ENCODE results near the gene RBP5.
"Not testable (repeated sequence)": the region's sequence is repeated elsewhere in the genome, so short reads cannot be mapped to it uniquely, and the experiment has no call there.

Gene RBP5

DNA sequence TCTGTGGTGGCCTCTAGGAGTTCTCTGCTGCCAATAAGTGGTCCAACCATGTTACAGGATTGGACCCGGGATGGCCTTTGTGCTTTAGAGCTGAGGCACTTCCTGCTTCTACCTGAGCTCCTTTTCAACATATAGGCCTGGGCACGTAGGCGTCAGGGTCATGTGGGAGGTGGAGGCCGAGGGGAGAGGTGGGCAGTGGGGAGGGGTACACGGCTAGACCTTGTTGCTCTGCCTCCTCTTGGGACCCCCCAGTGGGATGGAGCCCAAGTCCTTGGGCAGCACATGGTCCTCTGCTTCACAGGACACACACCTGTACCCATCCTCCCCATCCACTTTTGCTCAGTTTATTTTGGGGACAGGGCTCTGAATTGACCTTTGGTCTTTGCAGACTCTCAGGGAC, 7.4 kb downstream of the RBP5 start:
- no peak for DNase-seq

DNA sequence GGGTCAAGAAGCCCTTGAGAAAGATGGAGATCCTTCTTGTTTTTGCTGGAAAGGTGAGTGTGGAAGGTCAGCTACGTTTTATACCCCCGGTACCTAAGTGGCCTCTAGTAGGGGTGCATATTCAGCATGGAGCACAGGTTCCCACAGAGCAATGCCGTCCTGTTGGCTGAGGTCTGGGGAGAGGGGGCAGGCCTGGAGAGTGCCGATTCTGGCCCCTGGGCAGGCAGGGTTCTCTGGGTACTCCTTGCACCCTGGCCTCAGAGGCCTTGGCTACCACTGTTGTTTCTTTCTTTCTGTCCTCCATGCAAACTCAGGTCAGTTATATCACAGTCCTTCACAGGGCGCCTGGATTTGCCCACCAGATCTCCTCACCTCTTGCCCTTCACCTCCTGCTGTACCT, 8.5 kb downstream of the RBP5 start:
- DNase-seq = no peak

DNA sequence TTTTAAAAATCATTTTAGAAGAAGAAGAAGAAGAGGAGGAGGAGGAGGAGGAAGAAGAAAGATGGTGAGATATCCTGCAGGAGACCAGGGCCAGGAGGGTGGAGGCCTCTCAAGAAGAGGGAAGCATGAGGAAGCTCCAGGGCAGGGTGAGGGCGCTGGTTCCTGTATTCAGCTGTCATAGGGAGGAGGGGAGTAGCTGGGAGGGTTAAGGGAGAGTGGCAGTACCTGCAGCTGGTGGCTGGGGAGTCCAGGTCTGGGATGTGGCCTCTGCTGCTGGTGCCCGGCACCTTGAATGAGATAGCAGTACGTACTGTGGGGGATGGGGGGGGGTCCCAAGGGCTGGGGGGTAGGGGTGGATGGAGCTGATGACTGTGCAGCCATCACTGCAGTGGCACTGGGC, 9.8 kb downstream of the RBP5 start:
- no peak for DNase-seq

DNA sequence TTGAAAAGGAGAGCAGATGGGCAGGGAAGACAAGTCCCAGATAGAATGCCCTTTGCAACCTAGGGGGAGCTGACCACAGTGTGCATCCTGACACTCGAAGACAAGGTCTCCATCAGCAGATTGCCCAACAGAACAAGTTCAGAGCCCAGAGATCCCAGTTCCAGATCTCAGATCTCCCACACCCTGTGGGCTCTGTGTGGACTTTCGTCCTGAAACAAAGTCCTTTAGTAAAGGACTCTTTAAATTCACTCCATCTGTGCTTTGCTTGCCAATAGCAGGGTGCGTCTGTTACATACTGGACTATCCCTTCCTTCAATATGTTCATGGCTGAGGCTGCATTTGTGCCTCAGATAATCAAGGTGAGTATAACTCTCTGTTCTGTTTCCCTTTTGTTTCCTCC, 11.0 kb downstream of the RBP5 start:
- no peak for DNase-seq

DNA sequence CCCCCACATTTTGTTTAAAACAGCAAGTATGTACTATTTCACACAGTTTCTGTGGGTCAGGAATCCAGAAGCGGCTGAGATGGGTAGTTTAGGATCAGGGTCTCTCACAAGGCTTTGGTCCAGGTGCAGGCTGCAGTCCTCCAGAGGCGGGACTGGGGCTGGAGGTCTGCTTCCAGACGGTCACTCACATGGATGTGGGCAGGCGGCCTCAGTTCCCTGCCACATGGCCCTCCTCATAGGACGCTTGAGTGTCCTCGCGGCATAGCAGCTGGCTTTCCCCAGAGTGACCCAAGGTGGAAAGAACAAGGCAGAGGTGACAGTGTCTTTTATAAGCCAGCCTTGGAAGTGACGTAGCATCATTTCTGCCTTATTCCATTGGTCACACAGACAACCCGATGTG, 11.8 kb downstream of the RBP5 start:
- DNase-seq = no peak

DNA sequence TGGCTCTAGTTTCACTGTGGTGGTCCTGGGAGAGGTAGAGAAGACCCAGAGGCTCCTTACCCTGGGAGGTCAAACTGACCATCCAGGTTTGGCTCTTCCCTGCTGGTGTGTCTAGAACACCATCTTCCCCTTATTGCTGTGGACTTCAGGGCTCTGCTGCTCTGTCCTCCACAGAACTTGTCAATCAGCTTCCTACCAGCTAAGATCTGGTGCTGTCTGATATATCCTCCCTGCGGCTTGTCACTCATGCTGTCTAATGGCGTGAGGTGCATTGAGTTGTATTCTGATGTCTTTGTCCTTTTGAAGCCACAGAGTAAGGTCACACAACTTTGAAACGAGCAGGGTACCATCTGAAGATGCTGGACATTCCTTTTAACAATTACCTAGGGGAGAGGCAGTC, 12.5 kb downstream of the RBP5 start:
- no peak for DNase-seq

DNA sequence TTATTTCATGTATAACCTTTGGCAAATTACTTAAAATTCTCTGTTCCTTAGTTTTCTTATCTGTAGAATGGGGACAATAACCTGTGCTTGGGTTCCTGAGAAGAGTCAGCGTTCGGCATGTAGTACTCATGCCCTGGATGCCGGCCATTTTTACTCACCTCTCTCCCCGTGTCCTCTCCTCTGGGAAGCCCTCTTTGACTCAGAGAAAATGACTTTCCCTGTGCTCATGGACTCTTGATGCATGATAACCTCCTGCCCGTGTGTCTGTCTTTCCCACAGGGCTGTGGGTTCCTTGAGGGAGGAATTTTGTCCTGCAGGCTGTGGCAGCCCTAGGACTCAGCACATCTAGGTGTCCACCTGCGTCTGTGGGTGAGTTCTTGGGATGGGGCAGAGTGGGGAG, 13.8 kb downstream of the RBP5 start:
- no peak for DNase-seq

DNA sequence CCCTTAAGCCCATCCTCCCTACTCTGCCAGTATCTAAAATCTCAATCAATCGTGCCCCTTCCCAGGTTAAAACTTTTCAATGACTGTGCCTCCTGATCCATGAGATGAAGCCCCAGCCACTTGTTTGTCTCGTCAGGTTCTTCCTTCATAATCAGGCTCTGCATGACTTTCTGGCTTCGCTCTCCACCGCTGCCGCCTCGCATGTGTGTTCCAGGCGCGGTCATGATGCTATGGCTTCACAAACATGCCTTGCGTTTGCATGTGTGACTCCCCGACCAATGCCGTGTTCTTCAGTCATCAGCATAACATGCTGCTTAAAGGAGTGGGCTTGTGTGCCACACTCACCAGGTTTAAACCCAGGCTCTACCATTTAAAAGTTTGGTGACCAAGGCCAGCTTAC, 14.7 kb downstream of the RBP5 start:
- DNase-seq = no peak

DNA sequence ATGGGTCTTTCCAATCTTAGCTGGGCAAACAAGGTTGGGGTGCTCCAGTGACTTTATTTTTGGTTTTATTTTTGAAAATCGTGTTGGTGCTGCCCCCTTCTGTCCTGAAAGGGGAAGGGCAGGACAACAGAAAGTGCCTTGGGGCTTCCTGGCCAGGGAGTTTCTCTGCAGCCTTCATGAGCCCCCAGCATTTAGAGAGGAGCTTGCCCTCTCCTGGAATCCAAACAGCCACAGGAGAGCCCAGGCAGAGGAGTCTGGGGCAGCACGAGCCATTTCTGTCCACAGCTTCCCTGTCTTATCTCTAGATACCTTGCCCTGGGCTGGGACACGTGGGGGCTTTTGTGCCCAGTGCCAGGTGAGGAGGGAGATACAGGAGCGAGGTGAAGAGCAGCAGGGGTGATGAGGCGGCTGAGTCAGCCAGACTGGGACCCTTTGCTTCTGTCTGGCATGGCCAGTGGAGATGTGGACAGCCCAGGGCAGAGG, 15.3 kb downstream of the RBP5 start:
- peak in 1 of 4 experiments; percentile 15 for DNase-seq

DNA sequence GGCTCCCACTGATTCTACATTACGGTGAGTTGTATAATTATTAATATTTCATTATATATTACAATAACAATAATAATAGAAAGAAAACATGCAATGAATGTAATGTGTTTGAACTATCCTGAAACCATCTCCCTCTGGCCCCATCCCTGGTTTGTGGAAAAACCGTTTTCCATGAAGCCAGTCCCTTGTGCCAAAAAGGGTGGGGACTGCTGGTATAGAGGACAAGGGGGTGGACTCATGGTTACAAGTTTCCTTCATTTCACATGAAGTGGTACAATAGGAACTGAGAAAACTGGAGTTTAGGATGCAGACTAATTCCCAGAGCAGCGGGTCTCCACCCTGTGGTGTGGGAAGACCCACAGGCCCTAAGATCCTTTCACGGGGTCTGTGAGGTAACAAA, 16.6 kb downstream of the RBP5 start:
- DNase-seq = no peak

DNA sequence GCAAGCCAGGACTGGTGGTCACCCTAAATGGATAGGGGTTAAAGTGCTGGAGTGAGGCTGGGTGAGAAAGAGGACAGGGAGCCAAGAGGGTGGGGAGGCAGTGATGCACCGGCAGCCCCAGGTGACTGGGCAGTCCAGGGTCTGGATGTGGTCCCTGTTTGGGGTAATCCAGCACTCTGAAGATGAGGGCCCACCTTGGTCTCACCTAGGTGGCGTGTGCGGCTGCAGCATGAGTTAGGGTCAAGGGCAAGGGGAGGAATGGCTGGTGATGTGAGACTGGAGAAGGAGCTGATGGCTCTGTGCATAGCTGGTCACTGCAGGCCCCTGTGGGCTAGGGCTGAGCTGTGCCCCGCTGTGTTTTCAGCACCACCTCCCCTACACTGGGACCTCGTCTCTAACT, 18.0 kb downstream of the RBP5 start:
- DNase-seq = no peak

DNA sequence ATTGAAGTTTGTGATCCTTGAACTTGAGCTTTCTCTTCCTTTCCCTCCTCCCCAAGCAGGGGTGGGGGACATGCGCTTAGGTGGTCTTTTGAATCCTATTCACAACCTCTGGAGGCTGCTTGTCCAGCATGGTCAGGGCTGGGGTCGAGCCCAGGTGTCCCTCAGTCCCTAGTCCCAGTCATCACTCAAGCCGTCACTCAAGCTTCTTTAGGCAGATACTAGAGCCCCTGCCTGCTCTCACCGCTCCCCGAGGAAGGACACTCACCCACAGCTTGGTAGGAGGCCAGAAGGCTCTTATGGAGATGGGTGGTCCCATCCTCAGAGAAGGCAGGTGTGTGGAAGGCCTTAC, 19.1 kb downstream of the RBP5 start:
- no peak for DNase-seq

DNA sequence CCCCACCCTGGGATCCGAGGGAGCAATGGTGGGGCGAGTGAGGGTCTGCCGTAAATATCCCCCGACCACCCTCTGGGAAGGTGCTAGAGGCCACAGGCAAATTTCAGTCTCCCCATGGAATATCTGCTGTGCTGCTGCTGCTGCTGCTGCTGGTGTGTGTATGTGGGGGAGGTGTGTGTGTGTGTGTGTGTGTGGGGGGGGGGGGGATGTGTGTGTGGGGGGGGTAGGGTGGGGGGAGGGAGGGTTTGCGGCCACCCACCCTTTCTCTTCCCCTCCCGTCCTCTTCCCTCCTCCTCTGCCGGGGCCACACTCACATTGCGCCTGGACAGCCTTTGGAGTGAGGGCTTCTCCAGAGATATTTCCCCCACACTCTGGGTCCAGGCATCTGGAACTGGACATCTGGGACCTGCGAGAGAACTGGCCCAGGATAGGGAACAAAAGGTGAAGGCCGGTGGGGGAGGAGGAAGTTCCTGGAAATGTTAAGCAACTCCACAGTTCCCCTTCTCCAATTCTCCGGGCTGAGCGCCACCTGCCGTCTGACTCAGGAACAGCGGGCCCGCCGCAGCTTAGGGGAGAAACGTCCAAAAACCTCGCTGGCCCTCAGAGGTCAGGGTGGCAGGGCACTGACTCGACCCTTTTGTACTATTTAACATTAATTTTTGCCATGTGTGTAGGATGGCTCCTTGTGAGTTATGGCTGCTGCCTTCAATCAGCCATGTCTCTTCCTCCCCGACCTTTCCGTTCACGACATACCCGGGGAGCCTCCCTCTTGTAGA, 19.7 kb downstream of the RBP5 start, which contains the start of gene C1RL:
TSS of gene C1RL (minus strand) at position 419 of the 776 bp plus-strand sequence. CDS start at position 385, 34 bp downstream.
- DNase-seq = peak; percentile 58 to 76 (median 68)

DNA sequence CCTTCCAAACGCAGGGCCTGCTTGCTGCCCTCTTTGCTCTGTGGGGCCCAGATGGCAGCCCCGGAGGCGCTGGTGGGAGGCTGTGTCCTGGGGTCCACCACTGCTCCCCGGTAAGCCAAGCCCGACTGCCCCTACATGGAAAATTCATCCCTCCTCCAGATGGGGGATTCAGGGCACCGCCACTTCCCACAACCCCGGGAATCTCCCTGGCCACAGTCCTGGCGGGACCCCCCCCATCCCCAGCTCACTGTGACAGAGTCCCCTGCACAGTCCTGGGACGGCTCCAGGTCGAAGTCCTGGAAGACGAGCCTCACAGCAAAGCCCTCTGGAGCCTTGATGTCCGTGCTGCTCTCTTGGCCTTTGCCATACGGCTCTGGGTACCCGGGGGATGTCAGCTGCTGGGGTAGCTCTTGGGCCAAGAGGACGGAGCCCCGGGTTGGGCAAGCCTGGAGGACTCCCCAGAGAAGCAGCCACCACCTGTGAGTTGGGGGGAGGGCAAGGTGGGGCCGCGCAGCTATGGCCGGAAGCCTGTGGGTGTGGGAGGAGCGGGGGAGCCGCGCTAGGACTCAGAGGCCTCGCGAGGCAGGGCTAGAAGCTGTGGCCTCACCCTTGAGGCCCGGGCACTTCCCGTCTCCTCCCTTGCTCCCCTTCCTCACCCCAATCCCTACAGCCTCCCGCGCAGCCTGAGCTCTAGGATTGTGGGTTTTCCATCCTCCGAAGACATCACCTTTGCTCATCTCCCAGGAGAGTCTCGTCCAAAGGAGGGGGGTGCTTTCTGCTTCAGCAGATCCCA, 20.5 kb downstream of the RBP5 start:
- DNase-seq = peak in 2 of 4 experiments; percentile 54 to 63

DNA sequence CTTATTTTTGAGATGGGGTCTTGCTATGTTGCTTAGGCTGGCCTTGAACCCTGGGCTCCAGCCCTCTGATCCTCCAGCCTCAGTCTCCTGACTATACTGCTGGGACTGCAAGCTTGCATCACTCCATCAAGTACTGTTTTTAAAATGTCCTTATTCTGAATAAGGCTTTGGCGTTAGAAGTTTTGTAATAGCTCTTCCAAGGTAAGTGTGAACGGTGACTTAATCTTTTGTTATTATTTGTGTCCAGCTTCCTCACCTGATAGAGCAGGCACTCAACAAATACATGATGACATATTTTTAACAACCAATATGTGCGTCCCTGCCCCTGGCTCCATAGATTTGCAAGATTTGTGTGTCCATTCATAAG, 21.1 kb downstream of the RBP5 start:
- DNase-seq = no peak

DNA sequence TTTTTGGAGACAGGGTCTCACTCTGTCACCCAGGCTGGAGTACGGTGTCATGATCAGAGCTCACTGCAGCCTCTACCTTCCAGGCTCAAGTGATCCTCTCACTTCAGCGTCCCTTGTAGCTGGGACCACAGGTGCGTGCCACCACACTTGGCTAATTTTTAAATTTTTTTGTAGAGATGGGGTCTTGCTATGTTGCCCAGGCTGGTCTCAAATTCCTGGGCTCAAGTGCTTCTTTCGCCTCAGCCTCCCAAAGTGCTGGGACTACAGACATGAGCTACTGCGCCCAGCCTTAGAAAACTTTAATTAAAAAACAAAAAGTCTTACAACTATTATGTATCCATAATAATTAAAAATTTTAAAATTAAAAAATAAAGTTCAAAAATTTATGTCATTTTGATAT, 21.5 kb downstream of the RBP5 start:
- DNase-seq = not testable (repeated sequence)

DNA sequence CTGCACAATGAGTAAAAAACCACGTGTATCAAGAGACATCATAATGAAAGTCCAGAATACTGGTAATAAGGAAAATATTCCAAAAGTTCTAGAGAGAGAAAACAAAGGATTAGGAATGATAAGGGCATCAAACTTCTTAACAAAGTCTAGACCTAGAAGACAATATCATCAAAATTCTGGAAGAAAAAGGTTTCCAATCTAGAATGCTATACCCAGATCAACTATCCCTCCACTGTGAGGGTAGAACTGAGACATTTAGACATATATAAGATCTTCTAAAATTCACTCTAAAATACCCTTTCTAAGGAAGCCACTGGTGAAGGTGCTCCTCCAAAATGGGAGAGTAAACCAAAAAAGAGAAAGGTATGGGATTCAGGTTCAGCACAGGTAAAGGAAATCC, 22.6 kb downstream of the RBP5 start:
- DNase-seq = no peak

DNA sequence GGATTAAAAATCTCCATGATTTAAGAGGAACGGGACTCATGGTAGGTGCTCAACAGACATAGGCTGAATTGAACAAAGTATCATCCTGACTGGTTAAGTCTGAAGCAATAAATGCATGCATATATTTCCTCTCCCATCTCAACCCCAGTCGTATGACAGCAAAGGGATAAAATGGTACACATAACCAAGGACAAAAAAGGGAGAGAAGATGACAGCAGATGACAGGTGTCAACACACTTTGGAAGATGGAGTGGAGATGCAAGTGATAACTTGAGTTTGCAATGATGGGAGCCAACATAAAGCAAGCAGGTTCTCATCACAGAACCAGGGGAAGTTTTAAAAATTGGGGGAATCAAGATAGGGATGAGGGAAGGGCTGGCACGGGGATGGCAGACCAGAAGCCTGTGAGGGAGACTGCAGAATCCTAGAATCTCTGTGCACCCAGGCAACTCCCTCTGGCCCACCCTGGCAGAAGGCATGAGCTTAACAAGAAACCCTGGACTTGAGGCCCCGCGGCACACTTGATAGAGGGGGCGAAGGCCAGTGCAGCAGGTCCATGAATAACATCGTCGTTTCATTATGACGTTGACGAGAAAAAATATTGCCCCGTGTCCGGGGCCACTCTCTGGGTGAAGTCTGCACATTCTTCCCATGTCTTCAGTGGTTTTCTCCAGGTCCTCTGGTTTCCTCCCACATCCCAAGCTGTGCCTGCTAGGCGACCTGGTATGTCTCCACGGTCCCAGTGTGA, 24.7 kb downstream of the RBP5 start:
- no peak for DNase-seq

DNA sequence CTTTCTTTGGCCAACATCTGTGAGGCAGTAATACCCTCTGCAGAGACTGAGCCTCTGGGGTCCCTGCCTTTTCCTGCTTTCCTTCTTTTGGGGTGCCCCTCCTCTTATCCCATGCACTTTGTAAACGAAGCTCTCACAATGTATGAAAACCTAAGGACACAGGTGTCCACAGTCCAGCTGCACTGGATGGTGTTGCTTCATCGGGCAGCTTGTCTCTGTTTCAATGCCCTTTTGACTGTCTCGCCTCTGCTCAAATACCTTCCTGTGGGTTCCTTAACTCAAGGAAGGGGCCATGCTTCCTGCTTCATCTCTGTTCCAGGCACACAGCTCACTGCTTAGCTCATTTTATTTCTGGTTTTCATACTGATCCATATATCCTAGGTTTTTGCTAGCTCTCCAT, 26.1 kb downstream of the RBP5 start:
- no peak for DNase-seq

DNA sequence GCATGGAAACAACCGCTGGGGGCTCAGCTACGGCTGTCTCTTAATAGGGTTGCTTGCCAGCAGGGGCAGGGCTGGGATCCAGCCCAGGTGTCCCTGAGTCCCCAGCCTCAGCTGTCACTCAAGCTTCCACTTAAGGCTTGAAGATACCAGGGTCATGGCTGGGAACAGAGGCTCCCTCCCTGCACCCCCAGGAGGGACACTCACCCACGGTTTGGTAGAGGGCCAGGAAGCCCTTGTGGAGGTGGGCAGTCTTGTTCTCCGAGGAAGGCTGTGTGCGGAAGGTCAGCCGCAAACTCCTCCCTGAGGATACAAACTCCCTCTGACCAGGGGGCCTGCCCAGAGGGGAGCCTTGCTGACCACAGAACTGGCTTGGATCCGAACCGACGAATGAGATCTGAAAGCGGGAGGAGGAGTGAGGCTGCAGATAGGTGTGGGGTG, 27.0 kb downstream of the RBP5 start:
- DNase-seq = no peak

DNA sequence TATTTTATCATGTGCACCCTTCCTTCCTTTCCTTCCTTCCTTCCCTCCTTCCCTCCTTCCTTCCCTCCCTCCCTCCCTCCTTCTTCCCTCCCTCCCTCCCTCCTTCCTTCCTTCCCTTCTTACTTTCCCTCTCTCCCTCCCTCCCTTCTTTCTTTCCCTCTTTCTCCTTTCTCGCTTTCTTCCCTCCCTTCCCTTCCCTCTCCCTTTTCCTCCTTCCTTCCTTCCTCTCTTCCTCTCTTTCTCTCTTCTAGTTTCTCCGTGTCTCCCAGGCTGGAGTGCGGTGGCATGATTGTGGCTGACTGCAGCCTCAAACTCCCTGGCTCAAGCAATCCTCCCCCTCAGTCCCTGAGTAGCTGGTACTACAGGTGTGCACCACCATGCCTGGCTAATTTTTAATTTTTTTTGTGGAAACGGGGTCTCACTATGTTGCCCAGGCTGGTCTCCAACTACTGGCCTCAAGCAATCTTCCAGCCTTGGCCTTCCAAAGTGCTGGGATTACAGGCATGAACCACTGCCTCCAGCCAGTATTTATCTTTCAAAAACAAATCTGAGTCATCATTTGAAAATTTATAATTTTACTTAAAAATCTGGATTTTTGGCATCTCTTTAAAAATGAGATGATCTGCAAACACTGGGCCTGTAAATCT, 27.5 kb downstream of the RBP5 start:
- no peak for DNase-seq

DNA sequence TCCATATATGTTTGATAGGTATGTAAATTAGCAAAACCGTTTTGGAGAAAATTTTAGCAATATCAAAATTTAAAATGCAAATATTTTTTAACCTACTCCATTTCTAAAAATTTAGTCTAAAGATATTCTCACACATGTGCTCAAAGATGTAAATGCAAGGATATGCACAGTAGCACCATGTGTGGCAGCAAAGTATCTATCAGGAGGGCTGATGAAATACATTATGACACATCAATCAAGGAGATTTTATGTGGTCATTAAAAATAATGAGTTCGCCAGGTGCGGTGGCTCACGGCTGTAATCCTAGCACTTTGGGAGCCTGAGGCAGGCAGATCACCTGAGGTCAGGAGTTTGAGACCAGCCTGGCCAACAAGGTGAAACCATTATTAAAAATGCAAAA, 28.4 kb downstream of the RBP5 start:
- DNase-seq = no peak

Data from activated naive CD4-positive, alpha-beta T cell (primary cell).